T-helper 2 cell treated with Interferon-gamma antibody and Interleukin-4, amounts not matched to agents 100 ng/mL and 5 ng/mL, for 36 hours (primary cell): ENCODE results near the gene EPHA6. TPM values are rescaled to one million over a fixed set of nuclear protein-coding genes. Genes with fewer than 3 reads are reported as not detected.

ENCODE experiments used
- intact Hi-C: fragments of 100-400 bp; cut with micrococcal nuclease; formaldehyde crosslinking; loops from one replicate; pipeline ENCODE4 v1.15.1; 2023
- total RNA-seq: library from RNA; stranded (reverse); gene quantifications from 2 replicates; pipeline ENCODE4 v1.2.3, GENCODE V29; 2022

EPHA6 gene
- total RNA-seq, 1 donor from 2014 or later, result 0.07 TPM

DNA sequence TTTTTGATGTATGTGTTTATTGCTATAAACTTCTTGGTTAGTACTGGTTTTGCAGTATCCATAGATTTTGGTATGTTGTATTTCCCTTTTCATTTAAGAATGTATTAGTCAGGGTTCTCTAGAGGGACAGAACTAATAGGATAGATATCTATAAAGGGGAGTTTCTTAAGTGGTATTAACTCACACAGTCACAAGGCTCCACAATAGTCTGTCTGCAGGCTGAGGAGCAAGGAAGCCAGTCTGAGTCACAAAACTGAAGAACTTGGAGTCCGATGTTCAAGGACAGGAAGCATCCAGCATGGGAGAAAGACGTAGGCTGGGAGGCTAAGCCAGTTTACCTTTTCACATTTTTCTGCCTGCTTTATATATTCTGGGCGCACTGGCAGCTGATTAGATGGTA lies 958.5 kb downstream of the EPHA6 start:
- intact Hi-C loops, result no loop called here

DNA sequence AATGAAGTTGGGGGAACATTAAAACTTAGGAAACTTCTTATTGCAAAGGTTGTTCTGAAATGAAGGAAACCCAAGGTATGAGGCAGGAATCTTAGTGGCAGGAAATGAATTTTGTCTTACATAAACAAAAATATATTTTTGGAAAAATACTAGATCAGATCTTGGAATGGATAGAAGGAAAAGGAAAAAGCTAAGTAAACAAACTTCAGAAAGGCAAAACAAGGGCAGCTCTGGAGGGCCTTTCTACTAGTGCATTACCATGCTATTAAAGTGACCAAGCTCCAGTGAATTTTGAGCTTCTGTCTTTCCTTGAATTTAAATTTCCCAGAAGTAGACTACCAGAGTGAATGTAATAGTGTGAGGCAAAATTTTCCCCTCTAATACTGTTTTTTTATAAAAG lies 963.8 kb downstream of the EPHA6 start:
- intact Hi-C loops, result no loop called here

DNA sequence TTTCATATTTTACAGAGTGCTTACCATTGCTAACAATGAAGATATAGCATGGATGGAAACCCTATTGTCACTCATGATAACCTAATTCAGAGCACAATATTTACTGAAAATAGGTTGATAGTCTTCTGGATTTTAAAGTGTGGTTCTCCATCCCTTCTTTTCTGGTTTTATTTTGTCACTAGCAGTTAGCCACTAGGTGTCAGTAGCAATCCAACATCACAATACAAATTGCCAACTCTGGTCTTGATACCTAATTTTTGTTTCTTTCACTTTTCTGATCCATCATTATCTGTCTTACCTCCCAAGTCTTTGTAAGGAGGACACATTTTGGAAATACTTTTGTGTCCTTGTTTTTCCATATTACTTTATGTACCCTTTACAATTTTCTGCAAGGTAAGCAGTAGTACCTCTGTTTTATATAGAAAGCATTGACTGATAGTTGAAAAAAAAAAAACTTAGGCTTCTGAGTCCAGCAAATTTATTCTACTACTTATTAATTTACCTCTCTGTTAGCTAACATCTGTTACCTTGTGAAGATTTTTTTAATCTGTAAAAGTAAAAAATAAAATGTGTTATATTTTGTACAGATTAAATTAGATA lies 979.1 kb downstream of the EPHA6 start:
- intact Hi-C loops, result loop anchor here (1.0 to 2.0 kb wide), 6 partner anchors 28 to 535 kb away; partner anchors contain the start of gene ARL6

DNA sequence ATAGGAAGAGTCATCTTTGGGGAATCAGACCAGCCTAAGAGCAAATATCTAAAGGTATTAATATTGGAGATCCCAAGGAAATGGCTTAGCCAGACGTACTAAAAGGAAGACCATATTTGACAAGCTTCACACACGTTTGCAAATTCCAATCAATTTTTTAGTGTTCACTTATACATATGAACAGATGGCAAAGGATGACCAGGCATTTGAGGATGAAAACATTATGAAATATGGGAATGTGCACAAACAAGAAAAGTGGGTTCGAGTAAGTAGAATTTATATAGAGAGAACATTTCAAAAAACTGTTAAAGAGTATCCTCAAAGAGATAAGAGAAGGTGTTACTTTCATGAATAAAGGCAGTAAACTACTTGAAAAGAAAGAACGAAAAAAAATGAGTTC lies 981.6 kb downstream of the EPHA6 start:
- intact Hi-C loops, result no loop called here
